HG03139 (cell line): ENCODE measurements around the gene REPIN1.

Experiments used
- ATAC-seq: cut with Tn5 transposase; IDR thresholded peaks from one replicate; pipeline ENCODE4 v1.9.1; 2021; ENCODE audit not compliant: unreplicated experiment

REPIN1 gene

DNA sequence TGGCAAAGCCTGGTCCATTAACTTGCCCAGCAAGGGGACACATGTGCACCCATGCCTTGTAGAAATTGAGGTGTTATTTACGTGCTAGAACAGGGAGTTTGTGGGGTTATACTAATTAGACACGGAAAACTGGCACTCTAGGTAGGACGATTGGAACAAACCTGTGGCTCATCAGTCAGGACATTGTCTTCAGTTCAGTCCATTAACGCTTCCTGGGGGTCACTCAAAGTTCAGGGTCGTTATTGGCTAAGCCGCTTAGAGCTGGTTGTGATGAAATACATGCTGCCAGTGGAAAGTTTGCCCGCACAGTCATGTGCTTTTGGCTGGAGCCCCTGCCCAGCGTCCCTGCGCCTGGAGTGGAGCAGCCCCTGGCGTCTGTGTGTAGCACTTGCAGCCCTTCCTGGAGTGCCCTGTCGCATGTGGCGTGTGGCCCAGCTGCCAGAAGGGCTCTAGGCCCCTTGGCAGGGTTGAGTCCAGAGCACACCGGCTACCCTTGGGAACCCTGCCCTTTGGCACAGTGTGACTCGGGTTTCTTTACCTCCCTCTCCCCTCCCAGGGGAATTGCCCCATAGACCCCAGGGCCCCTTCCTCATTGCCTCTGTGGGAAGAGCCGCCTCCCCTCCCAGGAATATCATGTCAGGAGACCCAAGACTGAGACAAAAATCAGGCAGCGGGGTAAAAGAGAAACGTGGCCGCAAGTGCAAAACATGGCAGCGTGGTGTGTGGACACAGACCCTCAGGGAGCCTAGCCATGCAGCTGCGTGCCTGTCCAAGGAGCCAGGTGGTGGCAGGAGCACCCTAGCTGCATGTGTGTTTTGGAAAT, 20.3 kb downstream of the REPIN1 start:
- no peak for ATAC-seq

DNA sequence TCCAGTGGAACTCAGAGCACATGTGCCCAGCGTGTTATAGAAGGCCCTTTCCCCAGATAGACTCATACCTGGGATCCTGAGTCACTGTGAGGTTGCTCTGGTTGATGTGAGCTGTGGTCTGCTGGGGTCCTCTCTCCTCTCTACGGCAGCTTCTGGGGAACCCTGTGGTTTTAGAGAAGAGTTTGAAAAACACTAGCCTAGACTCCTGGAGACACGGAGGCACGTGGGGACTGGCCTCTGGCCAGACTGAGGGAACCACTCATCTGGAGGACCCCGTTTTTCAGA, 20.9 kb downstream of the REPIN1 start:
- no peak for ATAC-seq

DNA sequence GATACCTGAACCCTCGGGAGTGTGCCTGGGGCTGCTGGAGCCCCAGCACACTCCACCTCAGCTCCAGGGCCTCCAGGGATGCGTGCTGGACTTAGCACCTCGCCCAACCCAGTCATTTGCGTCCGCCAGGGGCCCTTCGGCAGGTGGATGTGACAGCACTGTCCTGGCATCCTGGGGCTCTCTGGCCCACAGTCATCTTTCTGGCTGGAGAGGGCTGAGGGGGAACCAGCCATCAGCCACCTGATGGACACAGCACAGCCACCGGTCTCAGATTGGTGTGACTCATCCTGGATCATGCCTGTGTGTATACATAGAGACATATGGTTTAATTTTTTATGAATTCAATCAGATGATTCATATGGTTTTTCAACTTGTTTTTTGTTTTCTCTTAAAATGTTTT, 21.6 kb downstream of the REPIN1 start:
- ATAC-seq, result no peak

DNA sequence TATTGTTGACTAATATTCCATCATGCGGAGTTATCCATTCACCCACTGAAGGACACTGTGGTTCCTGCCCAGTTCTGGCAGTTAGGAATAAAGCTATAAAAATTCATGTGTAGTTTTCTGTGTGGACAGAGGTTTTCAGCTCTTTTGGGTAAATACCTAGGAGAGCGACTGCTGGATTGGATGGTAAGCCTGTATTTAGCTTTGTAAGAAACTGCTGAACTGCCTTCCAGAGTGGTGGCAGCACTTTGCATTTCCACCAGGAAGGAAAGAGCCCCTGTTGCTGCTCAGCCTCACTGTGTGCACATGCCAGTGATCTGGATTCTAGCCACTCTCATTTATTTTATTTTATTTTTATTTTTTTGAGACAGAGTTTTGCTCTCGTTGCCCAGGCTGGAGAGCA, 24.7 kb downstream of the REPIN1 start:
- no peak for ATAC-seq

DNA sequence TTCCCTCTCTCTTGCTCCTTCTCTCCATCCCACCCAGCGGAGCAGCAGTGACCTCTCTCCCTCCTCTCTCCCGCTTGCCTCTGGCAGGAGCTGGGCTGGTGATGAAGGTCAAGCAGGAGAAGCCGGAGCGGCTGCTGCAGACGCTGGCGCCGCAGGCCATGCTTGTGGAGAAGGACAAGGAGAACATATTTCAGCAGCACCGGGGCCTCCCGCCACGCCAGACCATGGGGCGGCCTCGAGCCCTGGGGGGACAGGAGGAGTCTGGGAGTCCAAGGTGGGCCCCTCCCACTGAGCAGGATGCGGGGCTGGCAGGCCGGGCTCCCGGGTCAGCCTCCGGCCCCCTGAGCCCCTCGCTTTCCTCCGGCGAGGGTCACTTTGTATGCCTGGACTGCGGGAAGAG, 27.8 kb downstream of the REPIN1 start:
- ATAC-seq, result no peak

DNA sequence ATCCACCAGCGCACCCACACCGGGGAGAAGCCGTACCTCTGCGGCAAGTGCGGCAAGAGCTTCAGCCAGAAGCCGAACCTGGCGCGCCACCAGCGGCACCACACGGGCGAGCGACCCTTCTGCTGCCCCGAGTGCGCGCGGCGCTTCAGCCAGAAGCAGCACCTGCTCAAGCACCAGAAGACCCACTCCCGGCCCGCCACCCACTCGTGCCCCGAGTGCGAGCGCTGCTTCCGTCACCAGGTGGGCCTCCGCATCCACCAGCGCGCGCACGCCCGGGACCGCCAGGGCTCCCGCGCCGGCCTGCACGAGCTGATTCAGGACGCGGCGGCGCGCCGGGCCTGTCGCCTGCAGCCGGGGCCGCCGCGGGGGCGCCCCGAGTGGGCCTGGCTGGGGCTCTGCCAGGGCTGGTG, 28.2 kb downstream of the REPIN1 start:
- ATAC-seq, result no peak

DNA sequence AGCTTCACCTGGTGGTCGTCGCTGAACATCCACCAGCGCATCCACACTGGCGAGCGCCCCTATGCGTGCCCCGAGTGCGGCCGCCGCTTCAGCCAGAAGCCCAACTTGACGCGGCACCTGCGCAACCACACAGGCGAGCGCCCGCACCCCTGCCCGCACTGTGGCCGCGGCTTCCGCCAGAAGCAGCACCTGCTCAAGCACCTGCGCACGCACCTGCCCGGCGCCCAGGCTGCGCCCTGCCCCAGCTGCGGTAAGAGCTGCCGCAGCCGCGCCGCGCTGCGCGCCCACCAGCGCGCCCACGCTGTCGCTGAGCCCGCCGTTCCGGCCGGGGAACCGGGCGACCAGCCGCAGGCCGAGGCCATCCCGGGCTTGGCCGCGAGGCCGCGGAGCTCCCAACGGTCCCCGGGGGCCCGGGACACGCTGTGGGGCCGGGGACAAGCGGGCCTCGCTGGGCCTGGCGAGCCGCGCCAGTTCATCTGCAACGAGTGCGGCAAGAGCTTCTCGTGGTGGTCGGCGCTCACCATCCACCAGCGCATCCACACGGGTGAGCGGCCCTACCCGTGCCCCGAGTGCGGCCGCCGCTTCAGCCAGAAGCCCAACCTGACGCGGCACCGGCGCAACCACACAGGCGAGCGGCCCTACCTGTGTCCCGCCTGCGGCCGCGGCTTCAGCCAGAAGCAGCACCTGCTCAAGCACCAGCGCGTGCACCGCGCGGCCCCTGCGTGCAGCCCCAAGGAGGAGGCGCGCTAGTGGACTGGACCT, 28.9 kb downstream of the REPIN1 start:
- no peak for ATAC-seq

DNA sequence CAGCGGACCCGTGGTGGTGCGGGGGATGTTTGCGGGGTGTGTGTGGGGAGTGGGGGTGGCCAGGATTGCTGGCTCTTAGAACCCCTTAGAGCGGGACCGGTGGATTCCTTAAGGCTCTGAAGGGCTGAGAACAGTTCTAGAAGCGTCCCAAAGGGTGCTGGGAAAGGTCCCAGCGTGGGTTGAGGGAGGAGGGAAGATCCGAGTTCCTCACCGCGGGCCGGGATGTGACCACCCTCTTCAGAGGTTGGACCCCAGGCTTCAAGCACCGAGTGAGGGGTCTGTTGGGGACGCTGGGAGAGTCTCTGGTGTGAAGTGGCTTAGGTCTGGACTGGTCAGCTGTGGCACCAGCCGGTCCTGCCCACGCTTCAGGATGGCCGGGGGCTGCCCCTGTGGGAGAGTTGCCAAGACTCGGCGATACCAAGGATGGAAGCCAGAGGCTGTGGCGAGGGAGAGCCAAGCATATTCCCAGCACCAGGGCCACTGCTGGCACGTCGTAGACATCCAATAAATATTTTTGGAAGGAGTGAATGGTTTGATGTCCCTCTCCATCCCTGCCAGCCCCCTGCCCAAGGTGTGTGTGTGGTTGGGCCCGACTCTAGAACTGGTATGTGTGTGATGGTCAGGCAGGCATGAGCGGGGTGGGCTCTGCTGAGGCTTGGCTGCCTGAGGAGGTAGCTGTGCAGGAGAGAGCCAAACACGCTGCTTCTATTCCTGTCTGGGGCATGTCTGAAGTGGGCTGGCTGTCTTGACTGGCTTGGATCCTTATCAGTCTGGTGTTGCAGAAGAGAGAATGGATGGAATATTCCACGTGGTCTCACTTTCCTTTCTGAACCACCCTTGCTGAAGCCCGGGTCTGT, 29.7 kb downstream of the REPIN1 start:
- no peak for ATAC-seq

DNA sequence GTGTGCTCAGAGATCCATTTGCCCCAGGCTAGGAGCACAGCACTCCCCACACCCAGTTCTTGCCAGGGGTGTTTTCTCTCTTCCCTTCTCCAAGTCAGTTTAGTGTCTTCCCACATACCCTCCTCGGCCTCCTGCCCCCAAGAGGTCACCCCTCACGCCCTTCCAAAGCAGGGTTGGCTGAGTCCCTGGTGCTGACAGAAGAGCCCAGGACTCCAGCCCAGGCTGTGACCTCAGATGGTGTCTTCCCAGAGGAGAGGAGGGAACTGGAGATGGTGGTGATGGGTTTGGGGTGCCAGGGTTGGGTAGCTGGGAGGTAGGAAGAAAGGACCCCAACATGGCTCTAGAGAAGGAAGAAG, 30.3 kb downstream of the REPIN1 start:
- ATAC-seq, result no peak

DNA sequence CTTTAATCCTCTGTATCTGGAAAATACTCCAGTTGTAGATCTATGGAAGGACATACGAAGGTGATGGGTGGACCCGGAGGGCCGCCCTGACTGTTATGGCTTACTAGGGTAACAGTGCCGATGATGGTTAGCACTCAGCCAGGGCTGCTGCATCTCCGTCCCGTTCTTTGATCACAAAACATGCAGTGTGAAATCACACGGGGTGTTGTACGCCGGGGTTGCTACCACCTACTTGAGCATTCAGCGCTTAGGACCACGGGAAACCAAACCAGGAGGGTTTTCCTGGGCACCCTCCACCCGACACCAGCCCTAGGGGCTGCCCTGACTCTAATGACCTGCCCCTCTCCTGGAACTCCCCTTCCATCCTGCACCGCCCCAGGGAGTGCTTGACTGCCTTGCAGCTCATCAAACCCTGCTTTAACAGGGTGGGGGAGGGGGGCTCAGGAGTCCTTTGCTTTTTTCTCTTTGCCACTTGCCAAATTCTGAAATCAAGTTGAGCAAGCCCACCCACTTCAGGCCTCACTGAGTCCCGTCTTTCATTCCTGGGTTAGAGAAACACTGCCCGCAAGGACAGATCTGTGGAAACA, 30.9 kb downstream of the REPIN1 start:
- no peak for ATAC-seq

DNA sequence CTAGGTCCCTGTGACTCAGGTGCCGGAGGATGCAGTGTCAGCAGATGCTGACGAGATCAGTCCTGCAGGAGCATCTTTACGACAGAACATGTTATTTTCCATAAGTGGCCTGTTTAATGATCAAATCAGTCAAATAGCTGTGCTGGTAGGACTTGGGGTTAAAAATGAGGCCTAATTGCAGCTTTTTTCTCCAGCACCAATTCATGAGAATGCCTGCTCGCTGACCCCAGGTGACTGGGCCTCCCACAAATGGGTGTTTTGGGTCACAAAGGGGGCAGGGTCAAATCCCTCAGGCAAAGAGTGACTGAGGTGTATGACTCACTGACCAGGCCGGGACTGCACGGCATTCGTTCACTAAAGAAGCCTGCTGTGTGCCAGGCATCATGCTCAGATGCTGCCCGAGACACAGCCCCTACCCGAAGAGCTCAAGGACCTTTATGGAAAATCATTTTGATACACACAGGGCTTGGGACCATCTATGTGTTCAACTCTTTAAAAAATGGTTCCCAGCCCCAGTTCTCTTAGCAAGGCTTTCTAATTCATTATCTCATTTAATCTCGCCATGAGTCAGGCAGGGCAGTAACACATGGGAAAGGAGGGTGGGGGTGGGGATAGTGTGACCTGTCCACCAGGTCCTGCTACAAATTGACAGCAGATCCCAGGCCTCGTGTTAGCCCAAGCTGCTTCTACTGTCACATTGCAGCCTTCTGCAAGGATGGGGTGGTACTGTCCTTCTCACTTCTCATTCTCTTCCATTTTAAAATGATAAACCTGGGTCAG, 31.6 kb downstream of the REPIN1 start:
- ATAC-seq, result no peak

DNA sequence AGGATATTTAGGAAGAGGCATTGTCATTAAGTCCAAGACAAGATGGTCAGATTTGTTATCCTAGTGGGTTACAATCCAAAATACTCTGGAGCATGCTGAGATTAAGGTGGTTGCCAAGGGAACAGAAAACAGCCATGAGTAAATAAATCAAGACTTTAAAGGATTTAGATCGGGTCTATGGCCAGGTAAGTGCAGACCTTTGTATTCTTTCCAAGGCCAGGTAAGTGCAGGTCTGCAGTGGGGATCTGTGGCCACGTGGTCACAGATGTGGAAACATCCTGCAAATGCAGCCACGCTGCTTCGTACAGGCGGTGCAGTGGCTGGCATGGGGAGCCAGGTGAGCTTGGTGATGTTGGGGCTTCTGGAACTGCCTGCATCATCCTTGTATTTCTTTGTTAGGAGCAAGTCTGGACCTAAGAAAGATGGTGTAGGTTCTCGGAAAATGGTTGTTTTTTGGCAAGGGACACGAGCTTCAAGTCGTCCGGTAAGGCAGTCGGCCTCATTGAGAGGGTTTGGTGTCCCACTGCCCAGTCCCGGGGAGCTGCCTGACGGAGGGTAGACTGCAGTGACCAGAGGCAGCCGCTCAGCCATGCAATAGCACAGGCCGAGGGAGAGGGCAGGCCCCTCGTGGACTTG, 32.3 kb downstream of the REPIN1 start:
- ATAC-seq, result no peak

DNA sequence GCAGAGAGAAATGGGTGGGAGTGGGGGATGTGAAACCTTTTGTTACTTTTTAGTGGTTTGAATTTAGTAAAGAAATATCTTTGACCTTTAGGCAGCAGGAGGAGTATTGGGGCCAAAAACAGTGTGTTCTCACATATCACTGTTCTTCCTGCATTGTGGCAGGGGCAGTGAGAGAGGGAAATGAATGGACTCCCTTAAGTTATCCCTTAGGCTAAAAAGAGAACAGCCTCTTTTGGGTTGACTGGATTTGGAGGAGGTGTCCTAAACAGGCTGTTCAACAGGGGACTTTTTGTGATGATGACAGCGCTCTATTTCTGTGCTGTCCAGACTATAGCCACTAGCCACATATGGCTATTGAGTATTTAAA, 32.8 kb downstream of the REPIN1 start:
- no peak for ATAC-seq

DNA sequence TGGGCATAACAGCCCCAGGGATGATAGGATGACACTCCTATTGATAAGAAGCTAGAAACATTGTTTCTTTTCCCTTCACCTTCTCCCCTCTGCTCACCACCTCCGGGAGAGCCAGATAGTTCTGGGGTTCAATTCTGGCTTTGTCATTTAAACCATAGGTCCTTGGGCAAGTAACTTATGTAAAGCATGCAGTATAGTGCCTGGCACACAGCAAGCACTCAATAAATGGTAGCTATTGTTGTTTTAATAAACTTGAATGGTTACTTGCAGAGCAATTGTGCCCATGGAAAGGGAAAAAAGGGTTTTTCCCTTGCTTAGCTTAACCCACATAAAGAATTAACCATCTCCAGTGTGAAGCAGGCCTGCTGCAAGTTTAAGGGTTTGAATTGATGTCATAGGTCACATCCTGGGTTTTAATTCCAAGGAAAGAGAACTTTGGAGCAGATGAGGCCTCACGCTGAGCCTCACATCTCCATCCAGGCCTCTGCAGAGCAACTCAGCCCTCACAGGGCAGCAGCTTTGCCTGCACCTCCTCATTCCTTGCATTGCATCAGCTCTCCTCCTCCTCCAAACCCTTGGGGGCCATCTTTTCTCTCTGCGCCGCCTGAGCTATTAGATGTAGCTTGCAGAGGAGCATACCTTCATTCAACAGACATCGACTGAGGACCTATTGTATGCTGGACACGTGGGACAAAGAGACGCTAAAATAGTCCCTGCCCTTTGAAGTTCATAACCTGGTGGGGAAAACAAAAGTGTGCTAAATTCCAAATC, 33.4 kb downstream of the REPIN1 start:
- ATAC-seq, result no peak

DNA sequence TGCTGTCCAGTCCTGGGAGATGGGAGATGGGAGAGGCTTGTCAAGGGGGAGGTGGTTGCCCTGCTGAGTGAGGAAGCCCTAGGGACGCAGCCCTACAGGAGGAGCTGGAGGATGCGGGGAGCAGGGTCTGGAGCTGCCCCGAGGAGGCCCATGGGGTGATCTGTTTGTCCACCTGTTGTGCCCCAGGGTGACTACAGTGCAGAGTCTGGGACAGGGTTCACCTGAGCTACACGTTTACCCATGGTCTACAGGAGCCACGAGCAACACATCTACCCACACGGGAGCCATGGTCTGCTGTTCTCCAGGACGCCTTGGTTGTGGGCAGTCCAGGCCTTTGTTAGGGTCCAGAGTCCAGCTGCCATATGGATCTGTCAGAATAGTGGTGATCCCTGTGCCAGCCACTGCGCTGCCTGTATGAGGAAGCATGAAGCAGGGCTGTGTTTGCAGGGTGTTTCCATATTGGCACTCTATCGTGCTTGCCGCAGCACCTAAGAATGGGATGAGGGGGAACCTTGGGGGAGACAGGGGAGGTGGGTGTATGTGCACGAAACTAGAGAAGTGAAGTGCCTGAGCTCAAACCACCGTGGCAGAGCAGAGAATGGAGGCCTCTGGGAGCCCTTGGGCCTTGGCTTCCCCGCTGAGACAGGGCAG, 34.2 kb downstream of the REPIN1 start:
- ATAC-seq, result no peak

DNA sequence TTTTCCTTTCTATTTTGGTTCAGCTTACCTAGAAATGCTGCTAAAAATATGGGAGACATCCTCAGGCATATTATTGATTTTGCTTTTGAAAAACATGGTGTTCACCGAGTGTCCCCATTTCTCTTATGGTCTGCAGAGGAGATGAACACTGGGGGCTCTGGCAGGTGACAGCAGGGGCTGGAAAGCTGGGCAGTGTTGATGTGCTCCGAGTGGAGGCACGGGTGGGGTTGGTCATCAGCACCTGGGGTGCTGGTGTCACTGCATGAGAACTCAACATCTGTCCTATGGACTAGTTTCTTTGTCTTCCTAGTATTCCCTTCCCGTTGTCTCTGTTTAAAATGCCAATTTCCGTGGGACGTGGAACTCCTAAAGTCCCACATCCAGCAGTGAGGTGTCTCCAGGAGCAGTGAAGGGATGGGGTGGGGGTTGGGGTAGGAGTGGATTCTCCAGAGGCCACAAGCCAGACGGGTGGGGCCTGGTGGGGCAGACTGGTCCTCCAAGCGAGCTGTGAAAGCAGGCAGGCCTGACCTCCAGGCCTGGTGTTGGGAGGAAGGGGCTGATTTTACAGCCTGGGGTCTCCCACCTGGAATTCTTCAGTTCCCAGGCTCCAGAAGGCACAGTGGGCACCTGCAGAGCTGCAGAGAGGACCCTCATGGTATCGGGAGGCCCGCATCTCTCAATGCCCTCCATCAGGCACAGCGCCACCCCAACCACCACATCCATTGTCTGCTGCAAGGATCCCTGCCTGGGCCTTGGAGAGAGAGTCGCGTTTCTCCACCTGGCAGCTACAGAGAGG, 35.0 kb downstream of the REPIN1 start:
- no peak for ATAC-seq

DNA sequence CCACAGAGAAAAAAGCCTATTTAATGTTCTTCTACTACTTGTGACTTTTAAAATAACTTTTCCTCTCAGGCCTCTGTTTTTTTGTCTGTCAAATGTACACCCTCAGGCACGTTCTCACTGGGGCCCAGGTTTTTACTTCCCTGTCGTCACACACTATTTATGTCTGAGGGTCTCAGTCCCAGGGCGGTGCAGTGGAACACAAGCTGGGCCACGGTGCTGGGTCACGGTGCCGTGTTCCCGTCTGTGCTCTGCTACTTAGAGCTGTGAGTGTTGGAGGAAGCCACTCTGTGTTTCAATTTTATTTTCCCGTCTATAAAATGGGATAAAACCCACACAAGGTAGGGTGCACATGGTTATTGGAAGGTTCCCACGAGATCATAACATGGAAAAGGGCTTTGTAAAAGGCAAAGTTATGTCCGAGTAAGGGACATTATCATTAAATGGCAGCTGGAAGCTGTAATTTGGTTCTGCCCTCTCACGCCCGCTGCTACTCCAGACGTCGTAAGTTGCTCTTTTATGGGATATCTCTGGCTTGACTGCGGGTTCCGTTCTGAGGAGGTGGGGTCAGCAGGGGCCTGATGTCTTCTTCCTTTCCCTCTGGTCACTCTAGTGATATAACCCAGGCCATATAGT, 35.7 kb downstream of the REPIN1 start:
- no peak for ATAC-seq
